ENCODE results near the gene ATP2A1. TPM values are rescaled to one million over a fixed set of nuclear protein-coding genes. Genes with fewer than 3 reads are reported as not detected.
A peak's percentile ranks its signal among the peaks of the same experiment; 100 is the strongest.

The ATP2A1 gene
- total and polyA plus RNA-seq, 7 donors = 0.36 to 1.6 (median 0.85) TPM; not detected in 3

DNA sequence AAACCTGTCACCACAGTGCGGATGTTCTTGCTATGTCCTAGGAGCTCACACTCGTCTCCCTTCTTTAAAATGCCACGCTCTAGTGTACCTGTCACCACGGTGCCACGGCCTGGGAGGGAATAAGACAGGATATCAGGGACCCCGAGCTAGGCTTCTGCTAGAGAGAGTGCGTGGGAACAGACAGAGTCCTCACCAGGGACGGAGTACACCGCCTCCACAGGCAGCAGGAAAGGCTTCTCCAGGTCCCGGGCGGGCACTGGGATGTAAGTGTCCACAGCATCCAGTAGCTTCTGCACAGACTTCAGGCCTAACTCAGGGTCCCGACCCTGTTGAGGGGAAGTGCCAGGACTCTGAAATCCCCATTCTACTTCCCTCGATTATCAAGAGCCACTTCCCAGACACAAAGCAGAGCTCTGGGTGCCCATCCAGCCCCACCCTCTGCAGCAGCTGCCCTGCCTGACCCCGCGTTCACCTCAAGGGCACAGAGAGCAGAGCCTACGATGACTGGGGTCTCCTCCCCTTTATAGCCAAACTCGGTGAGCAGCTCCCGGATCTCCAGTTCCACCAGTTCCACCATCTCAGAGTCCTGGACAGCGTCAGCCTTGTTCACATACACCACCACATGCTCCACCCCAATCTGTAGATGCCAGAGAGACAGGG, 33.9 kb upstream of the ATP2A1 start:
- 84 to 91% methylated on average over 19 of the region's 19 CpGs for WGBS, 2 donors

DNA sequence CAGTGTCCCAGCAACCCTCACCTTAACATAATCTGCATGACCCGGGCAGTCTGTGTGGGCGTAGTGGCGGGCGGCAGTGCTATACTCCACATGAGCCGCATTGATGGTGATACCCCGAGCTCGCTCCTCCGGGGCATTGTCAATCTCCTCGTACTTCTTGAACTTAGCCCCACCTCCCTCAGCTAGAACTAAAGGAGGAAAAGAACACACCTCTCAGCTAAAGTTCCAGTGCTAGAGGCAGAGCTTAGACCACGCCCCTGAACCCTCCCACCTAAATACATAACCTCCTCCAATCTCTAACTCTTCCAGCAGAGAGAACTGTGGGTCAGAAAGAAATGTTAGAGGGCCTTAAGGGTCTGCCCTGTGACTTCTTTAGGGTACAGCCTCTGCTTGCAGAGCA, 33.0 kb upstream of the ATP2A1 start:
- TF ChIP-seq, protein P1, sequence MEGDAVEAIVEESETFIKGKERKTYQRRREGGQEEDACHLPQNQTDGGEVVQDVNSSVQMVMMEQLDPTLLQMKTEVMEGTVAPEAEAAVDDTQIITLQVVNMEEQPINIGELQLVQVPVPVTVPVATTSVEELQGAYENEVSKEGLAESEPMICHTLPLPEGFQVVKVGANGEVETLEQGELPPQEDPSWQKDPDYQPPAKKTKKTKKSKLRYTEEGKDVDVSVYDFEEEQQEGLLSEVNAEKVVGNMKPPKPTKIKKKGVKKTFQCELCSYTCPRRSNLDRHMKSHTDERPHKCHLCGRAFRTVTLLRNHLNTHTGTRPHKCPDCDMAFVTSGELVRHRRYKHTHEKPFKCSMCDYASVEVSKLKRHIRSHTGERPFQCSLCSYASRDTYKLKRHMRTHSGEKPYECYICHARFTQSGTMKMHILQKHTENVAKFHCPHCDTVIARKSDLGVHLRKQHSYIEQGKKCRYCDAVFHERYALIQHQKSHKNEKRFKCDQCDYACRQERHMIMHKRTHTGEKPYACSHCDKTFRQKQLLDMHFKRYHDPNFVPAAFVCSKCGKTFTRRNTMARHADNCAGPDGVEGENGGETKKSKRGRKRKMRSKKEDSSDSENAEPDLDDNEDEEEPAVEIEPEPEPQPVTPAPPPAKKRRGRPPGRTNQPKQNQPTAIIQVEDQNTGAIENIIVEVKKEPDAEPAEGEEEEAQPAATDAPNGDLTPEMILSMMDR (IDR thresholded peaks at IDR 0.05) = no peak
- TF ChIP-seq POLR2AphosphoS5 (IDR thresholded peaks at IDR 0.05) (no peak), POLR2A (IDR thresholded peaks at IDR 0.05) (no peak), EP300 (IDR thresholded peaks at IDR 0.05) (no peak)
- no peak for DNase-seq
- peak overlapping the region; percentile 91 to 95 (median 92) for H3K27ac ChIP-seq
- H3K27me3 ChIP-seq = no peaks in the 10 kb centered on the region
- H3K4me3 ChIP-seq = peak overlapping the region; percentile 72 to 98 (median 80)
- no peaks in the 10 kb centered on the region for H3K9me3 ChIP-seq
- peaks cover 24 to 37% (median 34%) of the 10 kb centered on the region in 4 donors for H3K36me3 ChIP-seq
- 23 to 50% methylated on average over 10 of the region's 10 CpGs for WGBS, 2 donors
- peaks cover 0 to 27% (median 22%) of the 10 kb centered on the region in 4 donors for H3K4me1 ChIP-seq
- intact Hi-C loops (cut with DNase I) = loop anchor here (2.0 kb wide), 1 partner anchor 20 kb away; no protein-coding TSS in a partner anchor

More for the DNA sequence above, 33.9 kb upstream of the ATP2A1 start:
- Histone ChIP-seq H3K36me3 (peaks cover 24 to 37% (median 34%) of the 10 kb centered on the region in 4 donors), H3K4me1 (peaks cover 0 to 28% (median 25%) of the 10 kb centered on the region in 4 donors), H3K27me3 (no peaks in the 10 kb centered on the region), H3K4me3 (no peak overlapping the region), H3K9me3 (no peaks in the 10 kb centered on the region), H3K27ac (no peak overlapping the region)
- no peak for DNase-seq
- intact Hi-C loops (cut with DNase I) = loop anchor here (2.0 kb wide), 1 partner anchor 20 kb away; no protein-coding TSS in a partner anchor
- TF ChIP-seq POLR2AphosphoS5 (IDR thresholded peaks at IDR 0.05) (no peak), POLR2A (IDR thresholded peaks at IDR 0.05) (no peak), EP300 (IDR thresholded peaks at IDR 0.05) (no peak)
- TF ChIP-seq, protein P1 (IDR thresholded peaks at IDR 0.05) = no peak

DNA sequence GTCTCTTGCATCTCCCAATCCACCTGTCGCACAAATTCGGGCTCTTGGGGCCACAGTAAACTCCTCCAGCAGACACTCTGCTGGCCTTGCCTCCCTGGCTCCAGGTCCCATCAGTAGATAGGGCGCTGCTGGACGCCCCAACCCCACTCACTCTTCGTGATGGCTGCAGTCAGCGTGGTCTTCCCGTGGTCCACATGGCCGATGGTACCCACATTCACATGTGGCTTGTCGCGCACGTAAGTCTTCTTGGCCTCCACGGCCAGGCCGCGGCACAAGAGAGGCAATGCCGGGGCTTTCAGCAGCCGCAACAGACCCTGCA, 32.6 kb upstream of the ATP2A1 start:
- intact Hi-C loops (cut with DNase I) = loop anchor here (1.0 to 2.0 kb wide), 2 partner anchors 18 to 21 kb away; partner anchors contain the start of gene SH2B1
- H3K27ac ChIP-seq = peak overlapping the region; percentile 91 to 95 (median 92)
- no peak for DNase-seq

DNA sequence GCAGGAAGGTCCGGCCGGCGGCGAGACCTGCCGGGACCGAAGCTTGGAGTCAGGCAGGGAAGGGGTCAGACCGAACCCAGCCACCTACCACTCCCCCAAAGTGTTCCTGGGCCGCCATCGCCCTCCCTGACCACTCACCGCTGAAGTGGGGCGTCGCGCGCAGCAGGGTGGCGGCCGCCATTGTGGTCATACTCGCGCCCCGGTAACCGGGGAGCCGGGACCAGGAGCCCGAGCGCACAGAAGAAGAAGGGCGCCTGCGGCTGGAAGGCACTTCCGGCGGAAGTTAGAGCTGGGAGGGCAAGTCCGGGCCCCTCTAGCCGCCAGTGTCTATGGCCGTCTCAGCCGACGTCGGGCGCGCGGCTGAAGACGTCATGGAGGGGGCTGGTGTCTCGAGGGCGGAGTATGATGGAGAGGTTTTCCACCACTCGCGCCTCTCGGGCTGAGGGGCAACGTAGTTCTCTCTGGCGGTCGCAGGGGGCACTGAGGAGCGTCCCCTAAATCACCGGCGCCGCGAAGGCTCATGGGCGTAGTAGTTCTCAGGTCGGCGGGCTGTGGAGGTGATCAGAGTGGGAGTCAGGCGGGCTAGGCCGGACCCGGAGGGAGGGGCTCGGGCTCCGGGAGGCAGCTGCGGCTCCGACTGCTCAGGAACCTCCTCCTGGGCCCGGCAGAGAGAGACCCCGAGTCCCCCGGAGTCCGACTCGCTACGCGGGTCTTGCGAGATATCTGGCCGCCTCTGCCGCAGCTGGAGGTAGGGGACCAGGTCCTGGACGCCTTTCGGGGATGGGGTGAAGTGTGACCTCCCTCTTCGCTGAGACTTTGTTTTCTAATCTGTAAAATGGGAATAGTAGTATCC, 32.0 kb upstream of the ATP2A1 start, which contains the start of gene TUFM:
Gene TUFM (minus strand): TSS at position 269 of the 853 bp plus-strand sequence. CDS start 79 bp downstream, at position 190.
- peak; percentile 99 for DNase-seq
- Histone ChIP-seq H3K36me3 (peaks cover 24 to 36% (median 33%) of the 10 kb centered on the region in 4 donors), H3K9me3 (no peaks in the 10 kb centered on the region), H3K27ac (peak within 1 kb of the TSS; percentile 91 to 95 (median 92)), H3K27me3 (no peaks in the 10 kb centered on the region), H3K4me1 (peaks cover 0 to 27% (median 22%) of the 10 kb centered on the region in 4 donors), H3K4me3 (peak within 1 kb of the TSS; percentile 72 to 98 (median 80))
- TF ChIP-seq POLR2AphosphoS5 (IDR thresholded peaks at IDR 0.05) = peak; percentile 65 to 88 (median 84)
- peak in 2 of 4 donors; percentile 36 to 83 for TF ChIP-seq EP300 (IDR thresholded peaks at IDR 0.05)
- TF ChIP-seq, protein P1 (IDR thresholded peaks at IDR 0.05) = peak; percentile 44 to 61 (median 52)
- peak; percentile 63 to 67 for TF ChIP-seq POLR2A (IDR thresholded peaks at IDR 0.05)
- intact Hi-C loops (cut with DNase I) = loop anchor here (1.0 kb wide), 1 partner anchor 17 kb away; the partner anchor contains the start of gene SH2B1
- WGBS, 2 donors = 0% methylated on average over 73 of the region's 73 CpGs

More for the DNA sequence above, 32.6 kb upstream of the ATP2A1 start:
- 0 to 1% methylated on average over 16 of the region's 16 CpGs for WGBS, 2 donors
- peaks cover 0 to 27% (median 22%) of the 10 kb centered on the region in 4 donors for H3K4me1 ChIP-seq
- peaks cover 24 to 37% (median 34%) of the 10 kb centered on the region in 4 donors for H3K36me3 ChIP-seq
- peak overlapping the region; percentile 72 to 98 (median 80) for H3K4me3 ChIP-seq
- H3K9me3 ChIP-seq = no peaks in the 10 kb centered on the region
- H3K27me3 ChIP-seq = no peaks in the 10 kb centered on the region
- TF ChIP-seq EP300 (IDR thresholded peaks at IDR 0.05) = no peak
- TF ChIP-seq, protein P1 (IDR thresholded peaks at IDR 0.05) = no peak
- TF ChIP-seq POLR2A (IDR thresholded peaks at IDR 0.05) = no peak
- no peak for TF ChIP-seq POLR2AphosphoS5 (IDR thresholded peaks at IDR 0.05)
